ENCODE results near the gene DSCAML1.

Gene DSCAML1

GRCh38 chr11:117687776-117688175 is 109.2 kb downstream of the DSCAML1 start:
- DNase-seq: no peak

GRCh38 chr11:117686711-117687110 is 110.3 kb downstream of the DSCAML1 start:
- DNase-seq: no peak

- DNase-seq: no peak
Observed at GRCh38 chr11:117685566-117685965, 111.5 kb downstream of the DSCAML1 start.

- DNase-seq: no peak
Observed at GRCh38 chr11:117684731-117685130, 112.3 kb downstream of the DSCAML1 start.

GRCh38 chr11:117684111-117684510 is 112.9 kb downstream of the DSCAML1 start:
- DNase-seq: no peak

GRCh38 chr11:117681438-117681837 is 115.6 kb downstream of the DSCAML1 start:
- no peak for DNase-seq

GRCh38 chr11:117679461-117679860 is 117.6 kb downstream of the DSCAML1 start:
- DNase-seq: no peak

- DNase-seq: no peak
Observed at GRCh38 chr11:117678658-117679406, 118.2 kb downstream of the DSCAML1 start.

- no peak for DNase-seq
Observed at GRCh38 chr11:117677729-117678310, 119.2 kb downstream of the DSCAML1 start.

- DNase-seq: no peak
Observed at GRCh38 chr11:117676501-117676900, 120.5 kb downstream of the DSCAML1 start.

- DNase-seq: no peak
Observed at GRCh38 chr11:117673602-117674001, 123.4 kb downstream of the DSCAML1 start.

GRCh38 chr11:117671370-117671769 is 125.6 kb downstream of the DSCAML1 start:
- no peak for DNase-seq

- DNase-seq: no peak
Observed at GRCh38 chr11:117670924-117671323, 126.1 kb downstream of the DSCAML1 start.

GRCh38 chr11:117670443-117670842 is 126.6 kb downstream of the DSCAML1 start:
- DNase-seq: no peak

- no peak for DNase-seq
Observed at GRCh38 chr11:117669616-117670015, 127.4 kb downstream of the DSCAML1 start.

- DNase-seq: no peak
Observed at GRCh38 chr11:117669062-117669461, 128.0 kb downstream of the DSCAML1 start.

GRCh38 chr11:117668321-117668751 is 128.7 kb downstream of the DSCAML1 start:
- no peak for DNase-seq

- DNase-seq: no peak
Observed at GRCh38 chr11:117664897-117665296, 132.1 kb downstream of the DSCAML1 start.

- DNase-seq: no peak
Observed at GRCh38 chr11:117663821-117664220, 133.2 kb downstream of the DSCAML1 start.

- no peak for DNase-seq
Observed at GRCh38 chr11:117663414-117663813, 133.6 kb downstream of the DSCAML1 start.

- DNase-seq: no peak
Observed at GRCh38 chr11:117662671-117663269, 134.2 kb downstream of the DSCAML1 start.

- no peak for DNase-seq
Observed at GRCh38 chr11:117662255-117662654, 134.8 kb downstream of the DSCAML1 start.

GRCh38 chr11:117658809-117659208 is 138.2 kb downstream of the DSCAML1 start:
- DNase-seq: no peak

- no peak for DNase-seq
Observed at GRCh38 chr11:117657794-117658193, 139.2 kb downstream of the DSCAML1 start.
